Measurements from ENCODE around the gene ARG2.

- no peak for TF ChIP-seq CTCF (IDR thresholded peaks at IDR 0.05; ENCODE audit: low read depth, low read length)
- TF ChIP-seq MAX (IDR thresholded peaks at IDR 0.05; ENCODE audit: low read depth, low read length): no peak
- TF ChIP-seq POLR2A (IDR thresholded peaks at IDR 0.05; ENCODE audit: extremely low read depth, insufficient read length): no peak
Observed at GRCh38 chr14:67675219-67675582, 55.5 kb downstream of the ARG2 start.
